Kidney glomerular epithelial cell (primary cell): ENCODE data around the gene FRS2.
A peak's percentile ranks its signal among the peaks of the same experiment; 100 is the strongest.

Source experiments
- DNase-seq: peaks from one replicate; lab custom pipeline; 2025; lab: John Stamatoyannopoulos, UW

Gene FRS2

DNA sequence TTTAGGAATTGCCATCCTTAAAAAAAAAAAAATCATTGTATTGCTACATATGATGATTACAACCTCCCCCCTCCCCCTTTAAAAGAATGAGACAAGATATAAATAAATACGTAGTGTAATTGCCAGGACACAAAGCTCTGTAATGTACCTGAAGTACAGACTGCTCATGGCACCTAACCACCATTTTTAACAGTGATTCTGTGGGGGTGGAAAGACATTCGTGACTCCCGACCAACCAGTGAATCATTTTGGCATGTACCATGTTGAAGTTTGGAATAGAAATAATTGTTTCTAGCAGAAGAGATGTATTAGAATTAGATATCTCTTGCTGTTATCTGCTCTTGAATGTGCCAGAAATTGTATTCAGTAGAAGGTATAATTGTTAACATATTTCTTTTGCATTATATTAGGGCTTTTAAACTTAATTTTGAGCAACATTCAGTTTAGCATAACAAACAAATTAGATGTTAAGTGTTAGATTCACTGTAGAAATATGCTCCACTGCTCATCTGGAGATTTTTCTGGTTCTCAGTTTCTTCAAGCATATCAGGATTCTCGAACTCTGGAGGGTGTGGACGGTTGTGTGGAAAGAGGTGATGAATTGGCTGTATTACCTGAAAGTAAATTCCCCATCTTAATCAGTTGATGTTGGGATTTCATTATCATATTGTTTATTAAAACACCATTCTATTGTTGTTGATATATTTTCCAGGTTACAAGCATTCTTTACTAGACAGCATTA is 31.1 kb downstream of the FRS2 start:
- DNase-seq: peak; percentile 54

DNA sequence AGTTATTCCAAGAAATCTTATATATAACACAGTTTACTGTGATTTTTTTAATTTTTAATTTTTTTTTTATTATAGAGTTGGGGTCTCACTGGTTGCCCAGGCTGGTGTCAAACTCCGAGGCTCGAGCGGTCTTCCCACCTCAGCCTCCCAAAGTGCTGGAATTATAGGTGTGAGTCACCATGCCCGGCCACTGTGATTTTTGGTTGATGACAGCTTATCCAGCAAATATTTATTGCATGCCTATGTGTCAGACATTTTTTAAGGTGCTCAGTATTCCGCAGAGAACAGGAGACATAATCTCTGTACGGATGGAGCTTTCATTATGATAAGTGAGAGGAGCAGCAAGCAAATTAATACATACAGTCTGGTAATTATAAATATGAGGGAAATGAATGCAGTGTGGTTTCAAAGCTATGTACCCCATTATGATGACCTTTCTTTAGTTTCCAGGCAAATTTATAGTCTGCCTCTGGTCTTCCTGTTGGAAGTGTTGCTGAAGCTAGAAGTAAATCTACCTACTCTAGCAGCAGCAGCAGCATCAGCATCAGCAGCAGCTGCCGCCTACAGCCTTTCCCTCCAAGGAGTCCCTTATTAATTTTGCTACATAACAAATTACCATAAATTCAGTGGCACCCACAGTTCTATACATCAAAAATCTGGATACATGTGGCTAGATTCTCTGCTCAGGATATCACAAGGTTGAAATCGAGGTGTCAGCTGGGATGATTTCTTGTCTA is 32.3 kb downstream of the FRS2 start:
- peak; percentile 34 for DNase-seq

DNA sequence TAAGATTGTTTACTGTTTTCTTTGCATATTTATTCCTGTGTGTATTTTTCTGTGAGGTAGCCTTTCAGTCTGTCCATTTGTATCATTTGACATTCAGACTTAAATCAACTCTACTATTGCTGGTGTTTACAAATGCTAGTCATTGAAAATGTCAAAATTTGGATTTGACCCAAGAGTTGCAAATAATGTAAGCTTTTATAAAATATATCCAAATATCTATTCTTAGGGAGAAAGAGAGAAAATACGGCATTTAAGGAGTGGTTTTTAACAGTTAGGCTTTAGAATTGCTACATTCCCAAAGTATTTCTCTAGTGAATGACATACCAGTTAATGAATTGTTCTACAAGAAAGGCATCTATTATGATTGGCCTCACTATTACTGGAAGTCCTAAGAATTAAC is 37.9 kb downstream of the FRS2 start:
- DNase-seq: no peak

- DNase-seq: no peak
Measured at GRCh38 chr12:69508621-69509020, 38.4 kb downstream of the FRS2 start.

- no peak for DNase-seq
Measured at GRCh38 chr12:69509308-69509736, 39.1 kb downstream of the FRS2 start.

DNA sequence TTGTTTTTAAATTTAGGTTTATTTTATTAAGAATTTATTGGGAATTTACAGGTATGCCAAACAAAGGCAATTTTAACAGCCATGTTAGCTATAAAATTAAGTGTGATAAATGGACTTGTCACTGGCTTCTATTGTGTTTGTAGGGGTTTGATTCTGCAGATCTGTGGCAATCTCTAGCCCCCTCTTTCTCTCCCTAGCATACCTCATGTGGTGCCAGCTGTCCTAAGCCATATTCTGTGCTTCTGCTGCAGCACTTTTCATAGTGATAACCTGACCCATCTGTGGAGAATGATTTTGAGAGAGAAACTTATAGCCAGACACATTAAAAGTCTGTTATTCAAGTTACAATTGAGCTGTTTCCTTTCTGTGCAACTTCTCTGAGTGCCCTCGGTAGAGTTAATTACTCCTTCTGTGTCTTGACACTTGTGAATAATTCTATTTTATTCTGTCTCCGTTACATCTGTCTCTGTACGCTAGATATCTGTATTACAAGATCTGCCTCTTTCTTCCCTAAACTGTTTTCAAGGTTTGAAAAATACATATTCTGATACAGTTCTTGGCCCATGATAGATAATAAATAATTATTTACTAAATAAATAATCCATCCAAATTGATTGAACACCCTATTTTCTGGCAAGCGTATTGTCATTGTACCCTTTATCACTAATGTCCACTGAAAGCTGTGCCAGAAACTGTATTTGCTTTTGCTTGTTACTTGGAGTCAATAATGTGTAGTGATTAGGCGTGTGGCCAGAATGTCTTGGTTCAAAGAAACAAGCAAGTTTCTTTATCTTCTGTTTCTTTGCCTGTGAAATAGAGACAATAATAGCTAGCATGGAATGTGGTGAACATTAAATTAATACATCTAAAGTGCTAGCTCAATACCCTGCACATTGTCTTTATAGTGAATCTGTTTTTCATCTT is 40.0 kb downstream of the FRS2 start:
- DNase-seq: no peak

GRCh38 chr12:69511016-69511415 is 40.8 kb downstream of the FRS2 start:
- no peak for DNase-seq

DNA sequence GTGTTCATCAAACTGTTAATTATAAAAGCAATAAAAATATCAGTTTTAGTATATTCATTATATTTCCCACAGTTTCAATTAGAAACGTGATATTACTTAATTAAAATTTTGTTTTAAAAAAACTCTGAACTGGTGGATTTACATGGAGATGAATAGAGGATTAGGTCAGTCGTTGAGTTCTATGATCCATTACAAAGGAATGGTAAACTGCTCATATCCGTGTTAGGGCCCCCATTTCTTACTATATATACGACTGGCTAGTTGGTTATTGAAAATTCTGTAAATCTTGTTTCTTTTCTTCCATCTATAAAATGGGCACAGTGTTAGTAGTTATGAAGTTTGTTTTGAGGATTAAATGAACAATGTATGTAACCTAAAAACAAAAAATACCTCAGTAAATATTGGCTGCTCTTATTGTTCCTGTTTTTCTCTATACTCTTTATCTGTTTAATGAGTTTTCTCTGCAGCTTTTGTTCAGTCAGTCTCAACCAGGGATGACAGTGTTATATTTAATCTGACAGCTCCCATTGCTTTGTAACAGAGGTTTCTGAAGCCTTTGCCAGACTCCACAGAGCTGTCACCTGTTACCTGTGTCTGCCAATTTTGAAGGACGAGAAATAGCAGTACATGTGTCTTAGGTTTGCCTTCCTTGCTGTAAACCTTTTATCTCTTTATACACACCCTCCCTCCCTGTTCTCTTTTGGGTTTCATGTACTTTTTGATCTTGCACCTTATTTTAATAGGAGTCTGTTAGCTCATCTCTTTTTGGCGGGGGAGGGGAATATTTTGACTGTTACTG is 41.5 kb downstream of the FRS2 start:
- DNase-seq: no peak

DNA sequence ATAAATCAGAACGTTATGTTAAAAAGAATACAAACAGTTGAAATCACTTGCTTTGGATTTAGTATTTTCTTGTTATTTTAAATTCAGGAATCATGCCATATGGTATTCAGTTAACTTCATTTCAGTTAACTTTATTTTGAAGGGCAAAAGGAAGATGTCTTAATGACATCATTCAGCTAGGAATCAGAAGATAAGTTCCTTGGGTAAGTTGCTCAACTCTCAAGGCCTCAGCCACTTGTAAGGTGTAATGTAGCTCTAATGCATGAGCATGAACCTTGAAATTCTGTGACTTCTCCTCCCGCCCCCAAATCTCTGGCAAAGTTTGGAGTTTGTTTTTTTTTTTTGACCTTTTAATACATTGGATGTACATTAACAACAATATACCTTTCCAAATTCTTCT is 42.6 kb downstream of the FRS2 start:
- DNase-seq: no peak

- peak; percentile 87 for DNase-seq
Measured at GRCh38 chr12:69513297-69513696, 43.1 kb downstream of the FRS2 start.

DNA sequence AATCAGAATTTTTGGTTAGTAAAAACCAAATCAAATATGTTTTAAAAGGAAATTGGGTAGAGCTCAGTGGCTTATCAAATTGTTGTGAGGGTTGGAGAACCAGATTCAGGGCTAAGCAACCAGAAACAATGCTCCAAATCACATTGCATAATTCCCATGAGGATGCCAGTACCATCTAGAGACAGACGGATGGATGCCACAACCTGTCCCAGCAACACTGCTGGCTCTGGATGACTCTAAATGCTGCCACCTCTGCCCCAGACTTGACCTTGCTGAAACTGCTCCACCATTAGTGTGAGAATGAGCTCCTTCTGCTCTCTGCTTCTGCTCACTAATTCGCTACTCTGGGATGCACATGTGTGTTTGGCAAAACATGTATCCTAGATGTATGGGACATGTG is 43.9 kb downstream of the FRS2 start:
- no peak for DNase-seq

DNA sequence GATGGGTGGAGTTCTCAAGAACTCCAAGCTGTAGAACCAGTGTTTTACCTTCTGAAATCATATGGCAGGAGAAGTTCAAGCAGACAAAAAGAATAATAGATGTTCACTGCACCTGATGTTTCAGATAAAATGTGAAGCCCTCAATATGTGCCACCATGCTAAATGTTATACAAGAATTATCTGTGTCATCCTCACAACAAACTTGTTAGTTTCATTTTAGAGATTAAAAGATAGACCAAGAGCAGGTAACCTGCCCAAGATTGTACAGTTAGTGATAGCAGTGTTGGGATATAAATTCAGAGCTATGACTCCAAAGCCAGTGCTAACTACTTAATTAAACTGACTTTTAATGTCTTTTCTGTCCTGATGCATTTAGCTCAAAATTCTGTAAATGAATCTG is 44.7 kb downstream of the FRS2 start:
- DNase-seq: no peak

- no peak for DNase-seq
Measured at GRCh38 chr12:69515394-69515930, 45.3 kb downstream of the FRS2 start.

- no peak for DNase-seq
Measured at GRCh38 chr12:69516950-69517349, 46.8 kb downstream of the FRS2 start.

DNA sequence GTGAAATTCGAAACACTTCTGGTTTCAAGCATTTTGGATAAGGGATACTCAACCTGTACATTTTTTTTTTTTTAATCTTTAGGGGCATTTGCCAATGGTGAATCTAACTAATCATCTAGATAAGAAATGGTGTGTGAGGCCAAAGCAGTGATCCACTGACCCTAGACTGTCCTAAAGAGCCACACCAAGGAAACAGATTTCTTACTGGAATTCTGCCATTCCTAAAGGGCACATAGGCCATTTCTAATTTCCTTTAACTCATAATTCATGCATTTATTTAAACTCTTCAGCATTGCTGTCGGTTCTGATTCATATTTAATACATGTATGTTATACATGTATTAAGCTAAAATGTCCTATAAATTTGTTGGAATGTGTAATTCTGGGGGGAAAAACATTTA is 47.2 kb downstream of the FRS2 start:
- no peak for DNase-seq

DNA sequence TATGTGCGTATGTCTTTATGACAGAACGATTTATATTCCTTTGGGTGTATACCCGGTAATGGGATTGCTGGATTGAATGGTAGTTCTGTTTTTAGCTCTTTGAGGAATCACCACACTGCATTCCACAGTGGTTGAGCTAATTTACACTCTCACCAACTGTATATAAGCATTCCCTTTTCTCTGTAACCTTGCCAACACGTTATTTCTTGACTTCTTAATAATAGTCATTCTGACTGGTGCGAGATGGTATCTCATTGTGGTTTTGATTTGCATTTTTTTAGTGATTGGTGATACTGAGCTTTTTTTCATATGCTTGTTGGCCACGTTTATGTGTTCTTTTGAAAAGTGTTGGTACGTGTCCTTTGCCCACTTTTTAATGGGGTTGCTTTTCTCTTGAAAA is 49.7 kb downstream of the FRS2 start:
- DNase-seq: no peak

DNA sequence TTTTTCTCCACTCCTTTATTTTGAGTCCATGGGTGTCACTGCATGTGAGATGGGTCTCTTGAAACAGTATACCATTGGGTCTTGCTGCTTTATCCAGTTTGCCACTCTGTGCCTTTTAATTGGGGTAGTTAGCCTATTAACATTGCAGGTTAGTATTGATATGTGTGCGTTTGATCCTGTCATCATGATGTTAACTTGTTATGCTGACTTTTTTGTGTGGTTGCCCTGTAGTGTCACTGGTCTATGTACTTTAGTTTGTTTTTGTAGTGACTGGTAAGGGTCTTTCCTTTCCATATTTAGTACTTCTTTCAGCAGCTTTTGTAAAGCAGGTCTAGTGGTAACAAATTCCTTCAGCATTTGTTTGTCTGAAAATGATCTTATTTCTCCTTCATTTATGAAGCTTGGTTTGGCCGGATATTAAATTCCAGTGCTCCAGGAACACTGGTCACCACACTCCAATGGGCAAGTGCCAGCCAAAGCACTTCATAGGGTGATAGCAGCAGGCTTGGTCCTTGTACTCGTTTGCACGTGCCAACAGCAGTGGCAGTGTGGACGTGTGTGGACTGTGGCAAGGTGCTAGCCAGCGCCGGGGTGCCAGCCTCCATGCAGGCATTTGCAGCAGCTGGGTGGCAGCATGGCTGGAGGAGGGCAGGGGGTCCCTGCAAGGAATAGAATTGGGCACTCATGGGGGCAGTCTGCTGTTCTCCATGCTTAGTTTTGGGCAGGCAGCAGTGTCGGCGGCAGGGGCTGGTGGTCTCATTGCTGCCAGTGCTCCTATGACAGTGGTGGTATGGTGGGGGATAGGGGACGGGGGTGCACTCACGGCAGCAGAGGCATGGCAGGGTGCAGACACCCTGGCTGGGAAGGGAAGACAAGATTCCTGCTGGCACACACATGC is 53.5 kb downstream of the FRS2 start:
- no peak for DNase-seq

DNA sequence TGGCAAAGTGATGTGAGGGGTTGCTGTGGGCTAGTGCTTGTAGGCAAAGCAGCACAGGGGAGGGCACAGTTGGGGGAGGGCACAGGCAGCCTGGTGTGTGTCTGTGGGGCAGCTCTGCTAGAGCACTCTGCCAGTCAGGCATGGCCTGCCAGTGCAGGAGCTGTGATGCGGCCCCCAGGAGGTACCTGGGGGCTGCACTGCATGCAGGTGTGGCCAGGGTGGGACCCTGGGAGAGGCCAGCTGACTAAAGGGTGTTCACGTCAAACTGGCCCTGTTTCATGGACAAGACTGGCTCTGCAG is 54.1 kb downstream of the FRS2 start:
- no peak for DNase-seq

GRCh38 chr12:69524755-69525469 is 54.7 kb downstream of the FRS2 start:
- no peak for DNase-seq
